Superior temporal gyrus (tissue), 1 donor: ENCODE data around the gene ASAH2.
"Not testable (repeated sequence)": the region's sequence is repeated elsewhere in the genome, so short reads cannot be mapped to it uniquely, and the experiment has no call there.

Source experiments
- DNase-seq: peaks from one replicate; pipeline ENCODE4 v3.0.0-alpha.2; 2016; ENCODE audit errors: extremely low spot score

ASAH2 gene

GRCh38 chr10:50251394-50251793 lies at the start of gene ASAH2:
Gene ASAH2 (minus strand): TSS chr10:50251516. CDS start chr10:50248610, 2,906 bp downstream.
- DNase-seq = no peak

GRCh38 chr10:50299948-50300669 lies 48.8 kb upstream of the ASAH2 start:
- no peak for DNase-seq

GRCh38 chr10:50295367-50295766 lies 44.1 kb upstream of the ASAH2 start:
- DNase-seq = no peak

- DNase-seq = no peak
Observed at GRCh38 chr10:50294582-50294981, 43.3 kb upstream of the ASAH2 start.

GRCh38 chr10:50293513-50294313 lies 42.4 kb upstream of the ASAH2 start:
- no peak for DNase-seq

- DNase-seq = peak; percentile 46
Observed at GRCh38 chr10:50291261-50291850, 40.0 kb upstream of the ASAH2 start.

- no peak for DNase-seq
Observed at GRCh38 chr10:50289196-50289595, 37.9 kb upstream of the ASAH2 start.

GRCh38 chr10:50286996-50287803 lies 35.9 kb upstream of the ASAH2 start:
- no peak for DNase-seq

- peak; percentile 20 for DNase-seq
Observed at GRCh38 chr10:50286517-50286916, 35.2 kb upstream of the ASAH2 start.

- no peak for DNase-seq
Observed at GRCh38 chr10:50281967-50282522, 30.7 kb upstream of the ASAH2 start.

GRCh38 chr10:50281210-50281966 lies 30.1 kb upstream of the ASAH2 start:
- no peak for DNase-seq

GRCh38 chr10:50280049-50280841 lies 28.9 kb upstream of the ASAH2 start:
- no peak for DNase-seq

GRCh38 chr10:50279489-50279888 lies 28.2 kb upstream of the ASAH2 start:
- DNase-seq = no peak

GRCh38 chr10:50275650-50276235 lies 24.4 kb upstream of the ASAH2 start:
- peak; percentile 60 for DNase-seq

- DNase-seq = no peak
Observed at GRCh38 chr10:50272531-50272930, 21.2 kb upstream of the ASAH2 start.

GRCh38 chr10:50271564-50272250 lies 20.4 kb upstream of the ASAH2 start:
- no peak for DNase-seq

GRCh38 chr10:50267877-50268276 lies 16.6 kb upstream of the ASAH2 start:
- not testable (repeated sequence) for DNase-seq

GRCh38 chr10:50262625-50263024 lies 11.3 kb upstream of the ASAH2 start:
- not testable (repeated sequence) for DNase-seq

- no peak for DNase-seq
Observed at GRCh38 chr10:50260791-50261281, 9.5 kb upstream of the ASAH2 start.
